K562 (cell line): ENCODE data around the gene HBG1. TPM values are rescaled to one million over a fixed set of nuclear protein-coding genes. Genes with fewer than 3 reads are reported as not detected.

Experiments used
- ATF7 ChIP-seq: fragments of 450-650 bp; IDR thresholded peaks from 2 replicates; pipeline ENCODE4 v1.7.1; 2014; ENCODE audit warnings: mild to moderate bottlenecking, moderate library complexity
- HDGF ChIP-seq: fragments of 450-650 bp; IDR thresholded peaks from 2 replicates; pipeline ENCODE4 v1.6.1; 2016
- WHSC1 ChIP-seq: IDR thresholded peaks from one replicate; pipeline ENCODE4 v1.6.1; 2012; ENCODE audit warnings: low read length, control low read depth, inconsistent platforms
- polyA plus RNA-seq, 8 experiments: library from polyadenylated mRNA; depleted of rRNA in 4 of 8; stranded (reverse) in 5 of 8; unstranded in 3 of 8; fragments of >200 nt; fragmentation: Nextera tagmentation in 2 of 8; fragmentation: Illumina TruSeq in 1 of 8; extraction: Ambion mirVana in 2 of 8; extraction: Trizol in 1 of 8; gene quantifications; 2 replicates each; pipeline versions ENCODE4 v1.2.1 to v1.2.3, GENCODE V29; 2011 to 2014; ENCODE audit warnings: inconsistent platforms in 1 of 8, missing spikeins in 1 of 8
- total RNA-seq, 7 experiments: library from RNA; depleted of rRNA in 6 of 7; stranded (reverse); fragments of >200 nt in 6 of 7; fragmentation: Illumina TruSeq in 2 of 7; extraction: Trizol in 2 of 7; gene quantifications; 2 replicates each; pipeline versions ENCODE4 v1.2.1 to v1.2.3, GENCODE V29; 2011 to 2021; ENCODE audit warnings: low replicate concordance in 1 of 7
- TF ChIP-seq, protein P1 (sequence below): fragments of 450-650 bp; IDR thresholded peaks from 2 replicates; pipeline ENCODE4 v1.6.1; 2017; ENCODE audit warnings: antibody characterized with exemption, mild to moderate bottlenecking
- TF ChIP-seq, protein P2 (sequence below): fragments of 250-450 bp; sonication (Bioruptor Pico); IDR thresholded peaks from 2 replicates; pipeline ENCODE4 v1.5.1; 2021; ENCODE audit warnings: mild to moderate bottlenecking

HBG1 gene
- total and polyA plus RNA-seq, 9 of the 15 experiments (the other 6 are each of a cell fraction or from before 2014, with no cell fraction given), result 1,066 to 16,338 (median 4,898) TPM

DNA sequence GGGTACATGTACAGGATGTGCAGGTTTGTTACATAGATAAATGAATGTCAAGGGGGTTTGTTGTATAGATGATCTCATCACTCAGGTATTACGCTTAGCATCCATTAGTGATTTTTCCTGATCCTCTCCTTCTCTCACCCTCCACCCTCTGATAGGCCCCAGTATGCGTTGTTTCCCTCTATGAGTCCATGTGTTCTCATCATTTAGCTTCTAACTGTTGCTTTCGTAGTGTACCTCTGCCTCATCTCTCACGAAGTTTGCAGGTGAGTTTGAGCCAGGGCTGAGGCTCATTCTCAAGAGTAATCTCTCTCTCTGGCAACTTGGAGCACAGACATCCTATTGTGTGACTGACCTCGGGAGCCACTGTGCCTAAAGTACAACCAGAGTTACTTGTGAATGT, 24.7 kb upstream of the HBG1 start (continued):
- TF ChIP-seq, protein P1, sequence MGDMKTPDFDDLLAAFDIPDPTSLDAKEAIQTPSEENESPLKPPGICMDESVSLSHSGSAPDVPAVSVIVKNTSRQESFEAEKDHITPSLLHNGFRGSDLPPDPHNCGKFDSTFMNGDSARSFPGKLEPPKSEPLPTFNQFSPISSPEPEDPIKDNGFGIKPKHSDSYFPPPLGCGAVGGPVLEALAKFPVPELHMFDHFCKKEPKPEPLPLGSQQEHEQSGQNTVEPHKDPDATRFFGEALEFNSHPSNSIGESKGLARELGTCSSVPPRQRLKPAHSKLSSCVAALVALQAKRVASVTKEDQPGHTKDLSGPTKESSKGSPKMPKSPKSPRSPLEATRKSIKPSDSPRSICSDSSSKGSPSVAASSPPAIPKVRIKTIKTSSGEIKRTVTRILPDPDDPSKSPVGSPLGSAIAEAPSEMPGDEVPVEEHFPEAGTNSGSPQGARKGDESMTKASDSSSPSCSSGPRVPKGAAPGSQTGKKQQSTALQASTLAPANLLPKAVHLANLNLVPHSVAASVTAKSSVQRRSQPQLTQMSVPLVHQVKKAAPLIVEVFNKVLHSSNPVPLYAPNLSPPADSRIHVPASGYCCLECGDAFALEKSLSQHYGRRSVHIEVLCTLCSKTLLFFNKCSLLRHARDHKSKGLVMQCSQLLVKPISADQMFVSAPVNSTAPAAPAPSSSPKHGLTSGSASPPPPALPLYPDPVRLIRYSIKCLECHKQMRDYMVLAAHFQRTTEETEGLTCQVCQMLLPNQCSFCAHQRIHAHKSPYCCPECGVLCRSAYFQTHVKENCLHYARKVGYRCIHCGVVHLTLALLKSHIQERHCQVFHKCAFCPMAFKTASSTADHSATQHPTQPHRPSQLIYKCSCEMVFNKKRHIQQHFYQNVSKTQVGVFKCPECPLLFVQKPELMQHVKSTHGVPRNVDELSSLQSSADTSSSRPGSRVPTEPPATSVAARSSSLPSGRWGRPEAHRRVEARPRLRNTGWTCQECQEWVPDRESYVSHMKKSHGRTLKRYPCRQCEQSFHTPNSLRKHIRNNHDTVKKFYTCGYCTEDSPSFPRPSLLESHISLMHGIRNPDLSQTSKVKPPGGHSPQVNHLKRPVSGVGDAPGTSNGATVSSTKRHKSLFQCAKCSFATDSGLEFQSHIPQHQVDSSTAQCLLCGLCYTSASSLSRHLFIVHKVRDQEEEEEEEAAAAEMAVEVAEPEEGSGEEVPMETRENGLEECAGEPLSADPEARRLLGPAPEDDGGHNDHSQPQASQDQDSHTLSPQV, result peak; percentile 83
- TF ChIP-seq HDGF, result peak; percentile 50; the same call in 1 of the 2 replicates
- peak; percentile 35 for TF ChIP-seq WHSC1
- TF ChIP-seq, protein P2, sequence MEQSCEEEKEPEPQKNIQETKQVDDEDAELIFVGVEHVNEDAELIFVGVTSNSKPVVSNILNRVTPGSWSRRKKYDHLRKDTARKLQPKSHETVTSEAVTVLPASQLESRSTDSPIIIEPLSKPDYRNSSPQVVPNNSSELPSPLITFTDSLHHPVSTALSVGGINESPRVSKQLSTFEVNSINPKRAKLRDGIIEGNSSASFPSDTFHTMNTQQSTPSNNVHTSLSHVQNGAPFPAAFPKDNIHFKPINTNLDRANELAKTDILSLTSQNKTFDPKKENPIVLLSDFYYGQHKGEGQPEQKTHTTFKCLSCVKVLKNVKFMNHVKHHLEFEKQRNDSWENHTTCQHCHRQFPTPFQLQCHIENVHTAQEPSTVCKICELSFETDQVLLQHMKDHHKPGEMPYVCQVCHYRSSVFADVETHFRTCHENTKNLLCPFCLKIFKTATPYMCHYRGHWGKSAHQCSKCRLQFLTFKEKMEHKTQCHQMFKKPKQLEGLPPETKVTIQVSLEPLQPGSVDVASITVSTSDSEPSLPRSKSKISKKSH (CRISPR knock-in tag), result no peak
- TF ChIP-seq ATF7, result peak; percentile 44; the same call in 1 of the 2 replicates
- TF ChIP-seq, all 486 proteins: peak for 10
